T-cell (primary cell): Measurements from ENCODE around the gene DDX24. TPM values are rescaled to one million over a fixed set of nuclear protein-coding genes. Genes with fewer than 3 reads are reported as not detected.

ENCODE experiments used
- ATAC-seq, 4 experiments: fragments of 200-7000 bp in 3 of 4; fragments of 150-1000 bp in 1 of 4; cut with Tn5 transposase; replicated peaks in 1 of 4; 1 replicate in 3 of 4; 2 replicates in 1 of 4; pipeline ENCODE4 v1.10.0; 2021; ENCODE audit warnings: moderate library complexity in 3 of 4, mild to moderate bottlenecking in 2 of 4, moderate number of reproducible peaks in 1 of 4
- CTCF ChIA-PET, 2 donors: fragments of 300-600 bp; sonication (Branson Sonifier 250); formaldehyde crosslinking; loops; one replicate each; lab custom pipeline; 2022; ENCODE audit warnings: antibody characterized with exemption in 2 of 2; lab: Charles Lee
- POLR2A ChIA-PET, 2 donors: fragments of 300-600 bp; sonication (Branson Sonifier 250); formaldehyde crosslinking; loops; one replicate each; lab custom pipeline; 2022; ENCODE audit warnings: antibody characterized with exemption in 2 of 2; lab: Charles Lee
- DNase-seq, 35 experiments: peaks; one replicate each; pipeline versions ENCODE4 v3.0.0 to v3.0.0-alpha.2; 2013 to 2023
- H3K27ac ChIP-seq: one replicate; pipeline ENCODE4 v1.5.1; 2013; ENCODE audit warnings: low read length
- H3K27me3 ChIP-seq, 2 experiments: replicated peaks in 1 of 2; 1 replicate in 1 of 2; 2 replicates in 1 of 2; pipeline versions ENCODE4 v1.6.1 to v1.7.0; 2013; ENCODE audit warnings: low read length in 1 of 2, mixed read lengths in 1 of 2; ENCODE audit not compliant: control insufficient read depth in 2 of 2, insufficient read depth in 2 of 2; ENCODE audit errors: extremely low read depth in 1 of 2
- H3K36me3 ChIP-seq, 2 donors: 1 replicate in 1 of 2; 2 replicates in 1 of 2; pipeline versions ENCODE4 v1.6.1 to v1.7.0; 2013; ENCODE audit warnings: low read length in 1 of 2; ENCODE audit not compliant: control insufficient read depth in 2 of 2, insufficient read depth in 1 of 2; ENCODE audit errors: extremely low read depth in 1 of 2
- H3K4me1 ChIP-seq, 2 experiments: 1 replicate in 1 of 2; 2 replicates in 1 of 2; pipeline versions ENCODE4 v1.6.1 to v1.7.0; 2013; ENCODE audit warnings: low read length in 2 of 2, mixed read lengths in 1 of 2; ENCODE audit not compliant: insufficient read depth in 2 of 2, control insufficient read depth in 1 of 2; ENCODE audit errors: extremely low read depth in 1 of 2
- H3K4me3 ChIP-seq, 2 donors: 1 replicate in 1 of 2; 2 replicates in 1 of 2; pipeline versions ENCODE4 v1.5.1 to v1.7.0; 2013; ENCODE audit warnings: mild to moderate bottlenecking in 2 of 2, low read length in 1 of 2, moderate library complexity in 1 of 2; ENCODE audit not compliant: control insufficient read depth in 1 of 2; ENCODE audit errors: extremely low read depth in 1 of 2
- H3K9me3 ChIP-seq: 2 replicates; pipeline ENCODE4 v1.7.0; 2013
- H3K27ac Mint-ChIP-seq, 2 donors: one replicate each; pipeline ENCODE4 v1.8.0; 2020 to 2021; ENCODE audit warnings: mild to moderate bottlenecking in 2 of 2, mixed read lengths in 2 of 2
- H3K27me3 Mint-ChIP-seq, 2 donors: one replicate each; pipeline ENCODE4 v1.8.0; 2021 to 2022; ENCODE audit warnings: mixed read lengths in 2 of 2
- H3K36me3 Mint-ChIP-seq: one replicate; pipeline ENCODE4 v1.8.0; 2021; ENCODE audit warnings: mixed read lengths
- H3K4me1 Mint-ChIP-seq, 3 donors: one replicate each; pipeline ENCODE4 v1.8.0; 2020 to 2022; ENCODE audit warnings: mixed read lengths in 3 of 3, mild to moderate bottlenecking in 1 of 3
- H3K4me3 Mint-ChIP-seq, 3 donors: one replicate each; pipeline ENCODE4 v1.8.0; 2020 to 2022; ENCODE audit warnings: mild to moderate bottlenecking in 3 of 3, mixed read lengths in 3 of 3, moderate library complexity in 3 of 3
- H3K9me3 Mint-ChIP-seq, 3 donors: one replicate each; pipeline ENCODE4 v1.8.0; 2020 to 2022; ENCODE audit warnings: mixed read lengths in 3 of 3
- WGBS: methylation state at CpG from one replicate; pipeline ENCODE4 v1.1.5; 2013; ENCODE audit warnings: missing lambda C conversion rate; ENCODE audit not compliant: insufficient coverage; 5-methylcytosine and 5-hydroxymethylcytosine counted together
- total RNA-seq, 35 experiments: library from RNA in 6 of 35; stranded (reverse) in 6 of 35; fragments of 120-200 nt in 1 of 35; gene quantifications; one replicate each; pipeline versions ENCODE4 v1.2.1 to v1.2.4 and lab custom pipeline; 2013 to 2026

DDX24 gene
- total RNA-seq, 5 donors from 2014 or later (not counting 1 experiment from before 2014, with no cell fraction given), result 258 to 448 (median 265) TPM

DNA sequence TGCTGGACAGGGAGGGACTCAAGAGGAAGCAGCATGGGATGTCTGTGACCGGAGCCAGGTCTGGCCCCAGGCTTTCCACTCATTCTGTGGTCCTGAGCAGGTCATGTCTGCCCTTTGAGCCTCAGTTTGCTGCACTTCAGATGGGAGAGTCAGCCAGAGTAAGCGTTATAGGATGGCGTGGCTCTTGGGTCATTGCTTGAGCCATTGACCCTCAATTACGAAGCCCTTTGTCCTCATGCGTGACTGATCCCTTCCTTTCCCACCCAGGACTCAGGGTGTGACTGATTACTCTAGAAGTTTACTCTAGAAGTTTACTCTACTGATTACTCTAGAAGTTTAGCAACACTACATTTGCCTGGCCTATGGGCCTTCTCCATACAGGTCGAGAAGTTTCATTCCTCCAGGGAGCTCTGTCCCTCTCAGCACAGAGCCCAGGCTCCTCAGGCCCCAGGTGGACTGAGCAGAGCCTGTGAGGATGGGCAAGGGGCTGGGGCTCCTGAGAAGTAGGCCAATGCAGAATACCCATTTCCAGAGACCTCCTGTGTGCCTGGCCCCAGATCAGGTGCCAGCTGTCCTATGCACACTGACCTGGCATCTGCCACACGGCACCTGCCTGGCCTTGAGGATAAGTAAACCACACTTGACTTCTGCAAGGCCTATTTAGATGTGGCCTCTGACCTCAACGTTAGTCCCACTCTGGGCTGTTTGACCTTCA, 21.9 kb upstream of the DDX24 start:
- H3K27ac Mint-ChIP-seq, result no peak overlapping the region
- POLR2A ChIA-PET, result no interaction called here

DNA sequence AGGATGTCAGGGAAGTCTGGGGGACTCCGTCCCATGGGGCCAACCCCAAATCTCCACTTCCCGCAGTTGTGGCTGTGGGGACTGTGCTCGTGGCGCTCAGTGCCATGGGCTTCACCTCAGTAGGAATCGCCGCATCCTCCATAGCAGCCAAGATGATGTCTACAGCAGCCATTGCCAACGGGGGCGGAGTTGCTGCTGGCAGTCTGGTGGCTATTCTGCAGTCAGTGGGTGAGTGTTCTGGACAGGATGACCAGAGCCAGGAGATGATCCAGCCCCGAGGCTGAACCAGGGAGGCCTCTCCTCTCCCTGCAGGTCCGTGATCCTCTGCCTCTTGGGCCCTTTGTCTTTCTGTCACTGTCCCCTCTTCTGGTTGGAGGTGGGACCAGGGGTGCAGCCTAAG, 20.7 kb upstream of the DDX24 start:
- no peak overlapping the region for H3K4me3 Mint-ChIP-seq
- H3K27ac ChIP-seq, result no peak overlapping the region
- H3K36me3 ChIP-seq, result peaks cover 0 to 7% of the 10 kb centered on the region in 2 donors
- no peaks in the 10 kb centered on the region for H3K4me1 Mint-ChIP-seq
- no peak for DNase-seq
- no peaks in the 10 kb centered on the region for H3K9me3 Mint-ChIP-seq
- WGBS, result 100% methylated on average over 8 of the region's 10 CpGs
- H3K27me3 Mint-ChIP-seq, result no peaks in the 10 kb centered on the region
- H3K27ac Mint-ChIP-seq, result no peak overlapping the region
- no peaks in the 10 kb centered on the region for H3K4me1 ChIP-seq
- ChIA-PET CTCF (no interaction called here), POLR2A (no interaction called here)
- H3K4me3 ChIP-seq, result no peak overlapping the region
- no peaks in the 10 kb centered on the region for H3K27me3 ChIP-seq
- no peak for ATAC-seq
- peaks cover 7% of the 10 kb centered on the region for H3K36me3 Mint-ChIP-seq
- no peaks in the 10 kb centered on the region for H3K9me3 ChIP-seq

More for the DNA sequence above, 21.9 kb upstream of the DDX24 start:
- H3K9me3 ChIP-seq, result no peaks in the 10 kb centered on the region
- DNase-seq (no peak), ATAC-seq (no peak)
- H3K36me3 ChIP-seq, result peaks cover 0 to 2% of the 10 kb centered on the region in 2 donors
- H3K4me1 Mint-ChIP-seq, result no peaks in the 10 kb centered on the region
- H3K4me3 Mint-ChIP-seq, result no peak overlapping the region
- H3K27ac ChIP-seq, result no peak overlapping the region
- no peaks in the 10 kb centered on the region for H3K36me3 Mint-ChIP-seq
- no peak overlapping the region for H3K4me3 ChIP-seq
- CTCF ChIA-PET, result interaction anchor here in 1 of 2 donors (0.6 to 0.7 kb wide), 2 partner anchors 29 to 85 kb away, joined by 3 to 4 read pairs; no protein-coding TSS in a partner anchor
- H3K4me1 ChIP-seq, result no peaks in the 10 kb centered on the region
- WGBS, result 96% methylated on average over 6 of the region's 8 CpGs
- H3K27me3 ChIP-seq, result no peaks in the 10 kb centered on the region
- no peaks in the 10 kb centered on the region for H3K27me3 Mint-ChIP-seq
- no peaks in the 10 kb centered on the region for H3K9me3 Mint-ChIP-seq

- Histone ChIP-seq H3K27me3 (no peaks in the 10 kb centered on the region), H3K4me1 (no peaks in the 10 kb centered on the region), H3K4me3 (no peak overlapping the region), H3K9me3 (no peaks in the 10 kb centered on the region), H3K27ac (no peak overlapping the region), H3K36me3 (peaks cover 0 to 7% of the 10 kb centered on the region in 2 donors)
- 93% methylated on average over 2 of the region's 4 CpGs for WGBS
- ATAC-seq (no peak), DNase-seq (no peak)
- ChIA-PET CTCF (no interaction called here), POLR2A (no interaction called here)
- no peak overlapping the region for H3K27ac Mint-ChIP-seq
- no peak overlapping the region for H3K4me3 Mint-ChIP-seq
- H3K36me3 Mint-ChIP-seq, result peaks cover 7% of the 10 kb centered on the region
- H3K4me1 Mint-ChIP-seq, result no peaks in the 10 kb centered on the region
- H3K9me3 Mint-ChIP-seq, result no peaks in the 10 kb centered on the region
- H3K27me3 Mint-ChIP-seq, result no peaks in the 10 kb centered on the region
These were observed 19.8 kb upstream of the DDX24 start for GRCh38 chr14:94100847-94101246.

DNA sequence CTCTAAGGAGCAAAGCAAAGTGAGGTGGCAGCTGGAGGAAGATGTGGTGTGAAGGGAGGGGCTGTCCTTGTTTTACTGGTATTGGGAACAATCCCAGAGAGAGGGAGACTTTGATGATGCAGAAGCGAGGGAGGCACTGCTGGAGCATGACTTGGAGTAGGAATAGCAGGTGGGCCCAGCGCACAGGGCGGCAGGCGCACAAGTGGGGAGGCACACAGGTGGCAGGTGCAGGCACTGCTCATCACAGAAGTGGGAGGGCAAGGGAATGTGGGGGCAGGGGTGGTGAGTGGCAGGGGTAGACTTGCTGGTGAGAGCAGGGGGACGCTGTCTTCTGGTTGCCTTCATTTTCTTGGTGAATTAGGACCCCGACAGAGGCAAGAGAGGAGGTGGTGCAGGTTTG, 18.0 kb upstream of the DDX24 start:
- no peaks in the 10 kb centered on the region for H3K9me3 Mint-ChIP-seq
- H3K36me3 ChIP-seq, result peaks cover 0 to 7% of the 10 kb centered on the region in 2 donors
- no peak overlapping the region for H3K4me3 Mint-ChIP-seq
- ChIA-PET CTCF (no interaction called here), POLR2A (no interaction called here)
- WGBS, result 74% methylated on average over 6 of the region's 6 CpGs
- H3K36me3 Mint-ChIP-seq, result peaks cover 7% of the 10 kb centered on the region
- no peaks in the 10 kb centered on the region for H3K27me3 Mint-ChIP-seq
- H3K4me1 ChIP-seq, result no peaks in the 10 kb centered on the region
- ATAC-seq (no peak), DNase-seq (no peak)
- H3K27me3 ChIP-seq, result no peaks in the 10 kb centered on the region
- no peaks in the 10 kb centered on the region for H3K9me3 ChIP-seq
- no peak overlapping the region for H3K27ac ChIP-seq
- H3K4me1 Mint-ChIP-seq, result no peaks in the 10 kb centered on the region
- H3K27ac Mint-ChIP-seq, result no peak overlapping the region
- no peak overlapping the region for H3K4me3 ChIP-seq

- CTCF ChIA-PET, result no interaction called here
- Mint-ChIP-seq H3K36me3 (peaks cover 7% of the 10 kb centered on the region), H3K4me1 (no peaks in the 10 kb centered on the region), H3K9me3 (no peaks in the 10 kb centered on the region), H3K4me3 (no peak overlapping the region), H3K27ac (no peak overlapping the region), H3K27me3 (no peaks in the 10 kb centered on the region)
- DNase-seq, result no peak
- H3K4me3 ChIP-seq, result no peak overlapping the region
- 76% methylated on average over 8 of the region's 10 CpGs for WGBS
- H3K27ac ChIP-seq, result no peak overlapping the region
- no peaks in the 10 kb centered on the region for H3K9me3 ChIP-seq
- no peaks in the 10 kb centered on the region for H3K4me1 ChIP-seq
- POLR2A ChIA-PET, result no interaction called here
- H3K36me3 ChIP-seq, result peaks cover 0 to 7% of the 10 kb centered on the region in 2 donors
- no peaks in the 10 kb centered on the region for H3K27me3 ChIP-seq
- no peak for ATAC-seq
These were observed 17.5 kb upstream of the DDX24 start for GRCh38 chr14:94098326-94098992.

- Mint-ChIP-seq H3K4me1 (no peaks in the 10 kb centered on the region), H3K27me3 (no peaks in the 10 kb centered on the region), H3K36me3 (peaks cover 7% of the 10 kb centered on the region), H3K9me3 (no peaks in the 10 kb centered on the region), H3K27ac (no peak overlapping the region), H3K4me3 (no peak overlapping the region)
- 100% methylated on average over 2 of the region's 4 CpGs for WGBS
- DNase-seq (no peak), ATAC-seq (no peak)
- Histone ChIP-seq H3K36me3 (peaks cover 0 to 5% of the 10 kb centered on the region in 2 donors), H3K4me3 (no peak overlapping the region), H3K9me3 (no peaks in the 10 kb centered on the region), H3K4me1 (no peaks in the 10 kb centered on the region), H3K27ac (no peak overlapping the region), H3K27me3 (no peaks in the 10 kb centered on the region)
- CTCF ChIA-PET, result interaction anchor here in 1 of 2 donors (0.6 kb wide), 1 partner anchor 12 kb away, joined by 6 read pairs; no protein-coding TSS in a partner anchor
- POLR2A ChIA-PET, result no interaction called here
These were observed 16.1 kb upstream of the DDX24 start for GRCh38 chr14:94097091-94097490.
